Measurements from ENCODE around the gene SEC14L5.

SEC14L5 gene

DNA sequence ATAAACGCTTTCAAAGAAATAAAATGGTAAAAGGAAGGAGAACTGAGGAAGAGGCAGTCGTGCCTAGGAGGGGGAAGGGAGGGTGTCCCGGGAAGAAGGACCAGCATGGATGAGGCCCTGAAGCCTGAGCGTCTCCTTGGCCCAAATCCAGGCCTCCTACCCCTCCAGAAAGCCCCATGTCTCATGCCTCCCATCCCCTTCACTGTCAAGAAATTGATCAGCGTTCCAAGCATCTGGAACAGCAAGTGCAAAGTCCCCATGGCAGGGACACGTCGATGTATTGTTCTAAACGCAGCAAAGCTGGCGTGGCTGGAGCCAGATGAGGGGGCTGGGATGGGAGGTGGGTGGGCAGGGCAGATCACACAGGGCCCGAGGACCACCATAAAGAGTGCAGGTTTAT, 22.6 kb downstream of the SEC14L5 start:
- Mint-ChIP-seq H3K27me3 (ENCODE audit: low read depth) (peaks cover 19% of the 10 kb centered on the region), H3K9me3 (peaks cover 1% of the 10 kb centered on the region), H3K4me1 (no peaks in the 10 kb centered on the region), H3K36me3 (ENCODE audit: low read depth) (no peaks in the 10 kb centered on the region), H3K27ac (no peak overlapping the region), H3K4me3 (no peak overlapping the region)
- TF ChIP-seq, protein P1, sequence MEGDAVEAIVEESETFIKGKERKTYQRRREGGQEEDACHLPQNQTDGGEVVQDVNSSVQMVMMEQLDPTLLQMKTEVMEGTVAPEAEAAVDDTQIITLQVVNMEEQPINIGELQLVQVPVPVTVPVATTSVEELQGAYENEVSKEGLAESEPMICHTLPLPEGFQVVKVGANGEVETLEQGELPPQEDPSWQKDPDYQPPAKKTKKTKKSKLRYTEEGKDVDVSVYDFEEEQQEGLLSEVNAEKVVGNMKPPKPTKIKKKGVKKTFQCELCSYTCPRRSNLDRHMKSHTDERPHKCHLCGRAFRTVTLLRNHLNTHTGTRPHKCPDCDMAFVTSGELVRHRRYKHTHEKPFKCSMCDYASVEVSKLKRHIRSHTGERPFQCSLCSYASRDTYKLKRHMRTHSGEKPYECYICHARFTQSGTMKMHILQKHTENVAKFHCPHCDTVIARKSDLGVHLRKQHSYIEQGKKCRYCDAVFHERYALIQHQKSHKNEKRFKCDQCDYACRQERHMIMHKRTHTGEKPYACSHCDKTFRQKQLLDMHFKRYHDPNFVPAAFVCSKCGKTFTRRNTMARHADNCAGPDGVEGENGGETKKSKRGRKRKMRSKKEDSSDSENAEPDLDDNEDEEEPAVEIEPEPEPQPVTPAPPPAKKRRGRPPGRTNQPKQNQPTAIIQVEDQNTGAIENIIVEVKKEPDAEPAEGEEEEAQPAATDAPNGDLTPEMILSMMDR (IDR thresholded peaks at IDR 0.05; ENCODE audit: unreplicated experiment in 3 of 3) = no peak

DNA sequence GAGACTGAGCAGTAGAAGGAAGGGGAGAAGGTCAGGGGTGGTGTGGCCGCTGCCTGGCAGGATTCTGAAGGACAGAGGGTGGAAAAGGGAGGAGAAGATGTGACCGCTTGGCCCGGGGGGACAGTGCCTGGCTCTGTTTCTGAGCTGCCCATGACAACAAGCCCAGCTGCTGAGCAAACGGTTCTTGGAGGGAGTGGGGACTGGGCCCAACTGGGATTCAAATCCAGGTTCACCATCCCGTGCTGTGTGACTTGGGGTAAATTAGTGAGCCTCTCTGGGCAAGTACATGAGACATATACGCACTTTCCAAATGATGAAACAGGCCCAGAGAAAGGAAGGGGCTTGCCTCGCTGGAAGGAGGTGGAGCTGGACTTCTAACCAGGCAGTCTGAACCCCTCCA, 23.3 kb downstream of the SEC14L5 start:
- H3K4me3 Mint-ChIP-seq = no peak overlapping the region
- H3K27me3 Mint-ChIP-seq (ENCODE audit: low read depth) = peaks cover 26% of the 10 kb centered on the region
- no peaks in the 10 kb centered on the region for H3K4me1 Mint-ChIP-seq
- TF ChIP-seq, protein P1 (IDR thresholded peaks at IDR 0.05; ENCODE audit: unreplicated experiment in 3 of 3) = no peak
- H3K36me3 Mint-ChIP-seq (ENCODE audit: low read depth) = no peaks in the 10 kb centered on the region
- H3K9me3 Mint-ChIP-seq = peaks cover 2% of the 10 kb centered on the region
- no peak overlapping the region for H3K27ac Mint-ChIP-seq

DNA sequence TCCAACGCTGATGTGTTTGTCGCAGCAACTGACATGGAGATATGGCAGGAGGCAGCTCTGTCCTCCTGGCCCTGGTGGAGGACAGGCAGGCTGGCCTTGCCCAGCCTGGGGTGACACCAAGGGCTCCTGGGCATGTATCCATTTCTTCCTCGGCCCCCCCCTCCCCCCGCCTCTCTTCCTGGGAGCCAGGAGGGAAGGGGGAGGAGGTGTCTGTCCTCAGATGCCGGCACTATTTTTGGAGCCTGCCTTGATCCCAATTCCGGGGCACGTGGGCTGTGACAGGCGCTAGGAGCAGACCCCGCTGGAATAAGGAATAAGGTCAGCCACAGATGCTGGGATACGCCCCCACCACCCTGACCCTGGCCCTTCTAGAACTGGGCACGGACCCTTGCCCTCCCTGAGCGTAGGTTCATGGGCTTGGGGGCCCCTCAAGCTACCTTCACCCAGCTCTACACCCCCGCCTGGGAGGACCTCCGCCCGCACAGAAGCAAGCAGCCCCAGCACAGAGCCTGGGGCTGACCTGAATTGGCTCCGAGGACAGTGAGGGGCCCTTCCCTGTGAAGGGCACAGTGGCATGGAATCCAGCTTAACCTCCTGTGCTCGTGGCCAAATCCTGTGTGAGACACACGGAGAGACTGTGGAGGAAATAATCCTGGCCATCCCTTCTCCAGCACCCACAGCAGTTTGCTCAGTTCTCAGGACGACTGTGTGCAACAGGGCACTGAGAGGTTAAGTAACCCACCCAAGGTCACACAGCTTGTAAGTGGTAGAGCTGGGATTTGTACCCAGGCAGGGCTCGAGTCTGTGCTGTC, 24.1 kb downstream of the SEC14L5 start:
- TF ChIP-seq, protein P1 (IDR thresholded peaks at IDR 0.05; ENCODE audit: unreplicated experiment in 3 of 3) = no peak
- Mint-ChIP-seq H3K9me3 (peaks cover 2% of the 10 kb centered on the region), H3K4me1 (no peaks in the 10 kb centered on the region), H3K27ac (no peak overlapping the region), H3K36me3 (ENCODE audit: low read depth) (no peaks in the 10 kb centered on the region), H3K4me3 (no peak overlapping the region), H3K27me3 (ENCODE audit: low read depth) (peaks cover 31% of the 10 kb centered on the region)

DNA sequence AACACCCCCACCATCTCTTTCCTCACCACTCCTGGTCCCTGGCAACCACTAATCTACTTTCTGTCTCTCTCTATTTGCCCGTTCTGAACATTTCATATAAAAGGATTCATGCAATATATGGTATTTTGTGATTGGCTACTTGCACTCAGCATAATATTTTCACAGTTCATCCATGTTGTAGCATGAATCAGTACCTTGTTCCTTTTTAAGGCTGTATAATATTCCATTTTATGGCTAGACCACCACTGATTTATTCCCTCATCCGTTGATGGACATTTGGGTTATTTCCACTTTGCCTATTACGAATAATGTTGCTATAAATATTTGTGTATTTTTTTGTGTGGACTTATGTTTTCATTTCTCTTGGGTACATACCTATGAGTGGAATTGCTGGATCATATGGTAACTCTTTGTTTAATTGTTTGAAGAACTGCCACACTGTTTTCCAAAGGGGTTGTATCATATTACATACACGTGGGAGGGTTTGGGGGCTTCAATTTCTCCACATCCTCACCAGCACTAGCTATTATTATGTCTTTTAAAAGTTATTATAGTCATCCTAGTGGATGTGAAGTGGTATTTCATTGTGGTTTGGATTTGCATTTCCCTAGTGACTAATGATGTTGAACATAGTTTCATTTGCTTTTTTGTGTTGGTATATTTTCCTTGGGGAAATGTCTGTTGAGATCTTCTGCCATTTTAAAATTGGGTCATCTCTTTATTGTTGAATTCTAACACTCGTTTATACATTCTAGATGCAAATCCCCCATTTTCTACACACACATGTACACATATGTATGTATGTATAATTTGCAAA, 26.3 kb downstream of the SEC14L5 start:
- Mint-ChIP-seq H3K4me3 (no peak overlapping the region), H3K4me1 (no peaks in the 10 kb centered on the region), H3K27me3 (ENCODE audit: low read depth) (peaks cover 52% of the 10 kb centered on the region), H3K27ac (no peak overlapping the region), H3K9me3 (peaks cover 2% of the 10 kb centered on the region), H3K36me3 (ENCODE audit: low read depth) (no peaks in the 10 kb centered on the region)
- TF ChIP-seq, protein P1 (IDR thresholded peaks at IDR 0.05; ENCODE audit: unreplicated experiment in 3 of 3) = no peak

DNA sequence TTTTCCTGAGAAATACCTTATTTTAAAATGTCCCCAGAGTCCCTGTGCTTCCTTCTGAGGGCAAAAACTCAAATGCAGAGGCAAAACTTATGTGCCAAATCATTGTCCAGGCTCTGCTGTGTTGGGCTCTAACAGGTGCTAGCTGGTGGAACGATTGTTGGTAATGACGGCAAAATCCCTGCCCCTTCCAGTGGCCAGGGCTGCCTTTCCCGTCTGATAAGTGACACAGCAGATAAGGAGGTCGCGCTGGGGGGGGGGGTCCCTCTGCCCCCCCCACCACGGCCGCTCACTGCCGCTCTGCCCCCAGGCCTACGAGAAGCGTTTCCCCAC, 29.1 kb downstream of the SEC14L5 start:
- H3K4me1 Mint-ChIP-seq = no peaks in the 10 kb centered on the region
- TF ChIP-seq, protein P1 (IDR thresholded peaks at IDR 0.05; ENCODE audit: unreplicated experiment in 3 of 3) = no peak
- no peak overlapping the region for H3K27ac Mint-ChIP-seq
- H3K27me3 Mint-ChIP-seq (ENCODE audit: low read depth) = peaks cover 67% of the 10 kb centered on the region
- H3K4me3 Mint-ChIP-seq = no peak overlapping the region
- peaks cover 2% of the 10 kb centered on the region for H3K9me3 Mint-ChIP-seq
- H3K36me3 Mint-ChIP-seq (ENCODE audit: low read depth) = no peaks in the 10 kb centered on the region
